Spinal cord (tissue), 10 donors: Measurements from ENCODE around the gene APPBP2. TPM values are rescaled to one million over a fixed set of nuclear protein-coding genes. Genes with fewer than 3 reads are reported as not detected.

ENCODE experiments used
- DNase-seq, 6 donors: peaks; one replicate each; pipeline versions ENCODE4 v3.0.0 to v3.0.0-alpha.2; 2013 to 2015; ENCODE audit warnings: low spot score in 6 of 6, low read depth in 4 of 6
- H3K27ac ChIP-seq: one replicate; pipeline ENCODE4 v1.5.1; 2013; ENCODE audit warnings: low read depth, low read length, control low read depth
- H3K27me3 ChIP-seq: one replicate; pipeline ENCODE4 v1.6.1; 2013; ENCODE audit warnings: low read length; ENCODE audit not compliant: control insufficient read depth, insufficient read depth
- H3K36me3 ChIP-seq: one replicate; pipeline ENCODE4 v1.6.1; 2013; ENCODE audit warnings: low read length; ENCODE audit not compliant: control insufficient read depth, insufficient read depth
- H3K4me1 ChIP-seq: one replicate; pipeline ENCODE4 v1.6.1; 2013; ENCODE audit warnings: low read length; ENCODE audit not compliant: control insufficient read depth, insufficient read depth
- H3K4me3 ChIP-seq: one replicate; pipeline ENCODE4 v1.5.1; 2013; ENCODE audit warnings: low read depth, low read length, control low read depth
- H3K9me3 ChIP-seq: one replicate; pipeline ENCODE4 v1.6.1; 2013; ENCODE audit warnings: low read length; ENCODE audit not compliant: control insufficient read depth, insufficient read depth
- WGBS: methylation state at CpG from one replicate; pipeline ENCODE4 v1.1.5; 2013; ENCODE audit warnings: missing lambda C conversion rate; ENCODE audit not compliant: insufficient coverage; 5-methylcytosine and 5-hydroxymethylcytosine counted together
- polyA plus RNA-seq, 2 donors: library from polyadenylated mRNA; unstranded; fragments of 120-200 nt; gene quantifications; one replicate each; pipeline ENCODE4 v1.2.1, GENCODE V29; 2013; ENCODE audit not compliant: insufficient read length in 2 of 2
- small RNA-seq: library from RNA; depleted of rRNA; stranded (forward); fragments of <200 nt; gene quantifications from one replicate; pipeline ENCODE3, GENCODE V24; 2014; ENCODE audit warnings: low replicate concordance
- total RNA-seq, 2 donors: library from RNA; depleted of rRNA in 1 of 2; stranded (reverse); fragments of 120-200 nt in 1 of 2; fragments of >200 nt in 1 of 2; gene quantifications; one replicate each; pipeline versions ENCODE4 v1.2.3 to v1.2.4, GENCODE V29; 2013 to 2014
- donor health status: healthy.

The APPBP2 gene
- total and polyA plus RNA-seq, 4 donors = 40.1 to 88.9 (median 53.5) TPM

DNA sequence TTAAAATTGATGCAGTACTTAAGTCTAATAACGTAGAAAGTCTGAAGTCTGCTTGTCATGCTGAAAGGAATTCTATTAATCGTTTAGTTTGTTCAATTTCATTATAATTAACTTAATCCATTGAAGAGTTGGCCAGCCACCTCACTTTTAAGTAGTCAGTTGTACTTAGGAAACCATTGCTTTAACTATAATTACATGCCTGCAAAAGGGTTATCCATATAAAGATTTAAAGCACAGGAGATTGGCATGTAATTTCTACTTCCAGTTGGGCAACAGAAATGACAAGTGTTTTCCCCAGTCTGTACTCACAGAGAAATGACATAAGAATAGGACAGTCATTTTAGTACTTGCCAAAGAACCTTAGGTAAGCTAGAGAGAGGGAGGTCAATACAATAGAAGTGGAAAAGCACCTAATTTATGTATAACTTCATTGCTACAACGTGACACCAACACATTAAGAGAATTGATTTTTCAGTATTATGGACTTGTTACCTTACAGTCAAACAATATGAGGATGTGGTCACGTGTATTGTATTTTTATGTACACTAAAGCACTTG, 130.5 kb downstream of the APPBP2 start:
- WGBS = no CpG with 5 or more reads among the region's 4 CpGs
- H3K36me3 ChIP-seq = no peaks in the 10 kb centered on the region
- no peaks in the 10 kb centered on the region for H3K4me1 ChIP-seq
- H3K9me3 ChIP-seq = no peaks in the 10 kb centered on the region
- no peak for DNase-seq
- H3K27ac ChIP-seq = no peak overlapping the region
- no peaks in the 10 kb centered on the region for H3K27me3 ChIP-seq
- no peak overlapping the region for H3K4me3 ChIP-seq

DNA sequence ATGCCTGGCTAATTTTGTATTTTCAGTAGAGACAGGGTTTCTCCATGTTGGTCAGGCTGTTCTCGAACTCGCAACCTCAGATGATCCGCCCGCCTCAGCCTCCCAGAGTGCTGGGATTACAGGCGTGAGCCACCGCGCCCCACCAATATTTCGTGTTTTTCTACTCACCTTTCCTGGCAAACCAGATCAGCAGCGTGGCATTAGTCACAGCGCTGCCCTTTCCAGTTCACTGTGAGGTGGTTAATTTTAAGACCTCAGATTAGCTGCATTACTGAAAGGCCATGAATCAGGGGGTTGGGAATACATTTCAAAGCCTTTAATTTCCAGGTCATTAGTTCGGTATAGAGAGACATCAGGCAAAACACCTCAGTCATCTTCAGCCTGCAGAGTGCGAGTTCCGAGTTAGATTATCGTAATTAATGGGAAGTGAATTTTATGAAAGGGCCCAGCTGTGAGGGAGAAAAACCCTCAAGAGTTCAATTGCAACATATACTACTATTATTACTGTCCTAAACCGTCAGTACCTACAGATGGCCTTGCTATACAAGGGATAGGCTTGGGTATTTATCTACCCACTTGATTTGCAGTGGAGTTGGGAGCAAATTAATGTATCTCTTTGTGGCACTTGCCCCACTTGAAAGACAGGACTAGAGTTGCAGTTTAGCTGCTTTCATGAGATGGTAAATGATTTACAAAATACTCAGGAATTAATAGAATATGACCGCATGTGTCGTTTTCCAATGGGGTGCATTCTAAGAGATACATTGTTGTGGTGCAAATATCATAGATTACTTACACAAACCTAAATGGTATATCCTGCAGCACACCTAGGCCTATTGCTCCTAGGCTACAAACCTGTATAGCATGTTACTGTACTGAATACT, 132.0 kb downstream of the APPBP2 start:
- no peaks in the 10 kb centered on the region for H3K36me3 ChIP-seq
- DNase-seq = no peak
- no peaks in the 10 kb centered on the region for H3K9me3 ChIP-seq
- H3K4me3 ChIP-seq = no peak overlapping the region
- H3K27me3 ChIP-seq = no peaks in the 10 kb centered on the region
- peaks cover 13% of the 10 kb centered on the region for H3K4me1 ChIP-seq
- no peak overlapping the region for H3K27ac ChIP-seq
- WGBS = 100% methylated on average over 4 of the region's 17 CpGs

Small RNA genes lying within 50 kb of the gene (small RNA-seq; reads per million reads assigned to genes)
- not detected for gene AC011921.2

Other genes with a start within 250 kb of the APPBP2 start
- gene USP32, start 134.1 kb downstream of the APPBP2 start, total RNA-seq = 100 to 1,000 TPM in 1 of 2 donors, 10 to 100 TPM in 1; 55.2 to 103 TPM
- gene USP32, start 134.1 kb downstream of the APPBP2 start, polyA plus RNA-seq = 10 to 100 TPM; 46.6 to 49.0 TPM
- under 1 TPM in 1 of 2 donors, not detected in 1; 0.17 TPM for gene CHCT1, start 103.8 kb downstream of the APPBP2 start, total RNA-seq
- not detected for gene CHCT1, start 103.8 kb downstream of the APPBP2 start, polyA plus RNA-seq
- gene PPM1D, start 74.0 kb upstream of the APPBP2 start, total RNA-seq = 10 to 100 TPM; 14.3 to 15.8 TPM
- 10 to 100 TPM; 13.4 to 15.8 TPM for gene PPM1D, start 74.0 kb upstream of the APPBP2 start, polyA plus RNA-seq
- 10 to 100 TPM; 28.9 to 53.4 TPM for gene BCAS3, start 151.6 kb upstream of the APPBP2 start, total RNA-seq
- gene BCAS3, start 151.6 kb upstream of the APPBP2 start, polyA plus RNA-seq = 10 to 100 TPM; 20.5 to 22.4 TPM